Uterus (tissue), 4 donors: Measurements from ENCODE around the gene FAM9A. TPM values are rescaled to one million over a fixed set of nuclear protein-coding genes. Genes with fewer than 3 reads are reported as not detected.

Experiments
- DNase-seq, 2 donors: peaks; one replicate each; pipeline ENCODE4 v3.0.0-alpha.2; 2019 to 2020
- H3K27ac ChIP-seq, 2 donors: fragments of 200-600 bp; sonication (generic); 1 replicate in 1 of 2; 2 replicates in 1 of 2; pipeline ENCODE4 v1.5.1; 2016 to 2018
- H3K27me3 ChIP-seq, 2 donors: fragments of 200-600 bp; sonication (generic); one replicate each; pipeline ENCODE4 v1.5.1; 2018 to 2019; ENCODE audit warnings: control low read depth in 1 of 2
- H3K36me3 ChIP-seq, 2 donors: fragments of 200-600 bp; sonication (generic); one replicate each; pipeline ENCODE4 v1.5.1; 2019; ENCODE audit warnings: control low read depth in 1 of 2
- H3K4me1 ChIP-seq, 2 donors: fragments of 200-600 bp; sonication (generic); one replicate each; pipeline ENCODE4 v1.5.1; 2018 to 2019; ENCODE audit warnings: control low read depth in 1 of 2
- H3K4me3 ChIP-seq, 2 donors: fragments of 200-600 bp; sonication (generic); 1 replicate in 1 of 2; 2 replicates in 1 of 2; pipeline ENCODE4 v1.5.1; 2018 to 2019; ENCODE audit warnings: mild to moderate bottlenecking in 1 of 2
- H3K9me3 ChIP-seq, 2 donors: fragments of 200-600 bp; sonication (generic); one replicate each; pipeline ENCODE4 v1.5.1; 2019; ENCODE audit warnings: control low read depth in 1 of 2
- CTCF ChIP-seq, 4 experiments: fragments of 200-600 bp in 2 of 4; fragments of 450-650 bp in 2 of 4; sonication (generic) in 2 of 4; IDR thresholded peaks; one replicate each; pipeline ENCODE4 v1.5.1; 2016 to 2019; ENCODE audit warnings: antibody characterized with exemption in 4 of 4, mild to moderate bottlenecking in 2 of 4, moderate library complexity in 1 of 4
- POLR2A ChIP-seq, 2 donors: fragments of 450-650 bp; IDR thresholded peaks; one replicate each; pipeline ENCODE4 v1.6.1; 2016; ENCODE audit warnings: antibody characterized with exemption in 2 of 2, mild to moderate bottlenecking in 1 of 2, moderate library complexity in 1 of 2
- intact Hi-C: fragments of 100-400 bp; cut with DNase I; formaldehyde crosslinking; loops from one replicate; pipeline ENCODE4 v1.15.1; 2023; ENCODE audit warnings: low total_unique reads
- total RNA-seq, 4 donors: library from RNA; depleted of rRNA in 3 of 4; stranded (reverse); fragments of >200 nt in 3 of 4; gene quantifications; one replicate each; pipeline versions ENCODE4 v1.1.0 to v1.2.4, GENCODE V29; 2014 to 2023
- donor health status: DM: yes; HTN: yes; CAD: no.

FAM9A gene
- total RNA-seq, 4 donors from 2014 or later = not detected

GRCh38 chrX:8822002-8822401 is 20.8 kb upstream of the FAM9A start:
- no peak overlapping the region for H3K27ac ChIP-seq
- no peak for TF ChIP-seq POLR2A (IDR thresholded peaks at IDR 0.05)
- no peak for TF ChIP-seq CTCF (IDR thresholded peaks at IDR 0.05)
- H3K27me3 ChIP-seq = no peaks in the 10 kb centered on the region
- H3K9me3 ChIP-seq = no peaks in the 10 kb centered on the region
- H3K36me3 ChIP-seq = no peaks in the 10 kb centered on the region
- intact Hi-C loops = no loop called here
- no peak overlapping the region for H3K4me3 ChIP-seq
- no peak for DNase-seq
- H3K4me1 ChIP-seq = no peaks in the 10 kb centered on the region

- Histone ChIP-seq H3K36me3 (no peaks in the 10 kb centered on the region), H3K4me3 (no peak overlapping the region), H3K27me3 (no peaks in the 10 kb centered on the region), H3K4me1 (no peaks in the 10 kb centered on the region), H3K27ac (no peak overlapping the region), H3K9me3 (no peaks in the 10 kb centered on the region)
- TF ChIP-seq CTCF (IDR thresholded peaks at IDR 0.05) (no peak), POLR2A (IDR thresholded peaks at IDR 0.05) (no peak)
- intact Hi-C loops = no loop called here
- DNase-seq = no peak
Measured at GRCh38 chrX:8820910-8821527, 19.8 kb upstream of the FAM9A start.

GRCh38 chrX:8815460-8816065 is 14.4 kb upstream of the FAM9A start:
- no peaks in the 10 kb centered on the region for H3K27me3 ChIP-seq
- intact Hi-C loops = no loop called here
- DNase-seq = no peak
- H3K27ac ChIP-seq = no peak overlapping the region
- no peaks in the 10 kb centered on the region for H3K9me3 ChIP-seq
- H3K36me3 ChIP-seq = no peaks in the 10 kb centered on the region
- no peak overlapping the region for H3K4me3 ChIP-seq
- no peaks in the 10 kb centered on the region for H3K4me1 ChIP-seq
- TF ChIP-seq POLR2A (IDR thresholded peaks at IDR 0.05) = no peak
- TF ChIP-seq CTCF (IDR thresholded peaks at IDR 0.05) = peak; percentile 45 to 58 (median 50)

- Histone ChIP-seq H3K27me3 (no peaks in the 10 kb centered on the region), H3K9me3 (no peaks in the 10 kb centered on the region), H3K36me3 (no peaks in the 10 kb centered on the region), H3K27ac (no peak overlapping the region), H3K4me3 (no peak overlapping the region), H3K4me1 (no peaks in the 10 kb centered on the region)
- TF ChIP-seq CTCF (IDR thresholded peaks at IDR 0.05) (no peak), POLR2A (IDR thresholded peaks at IDR 0.05) (no peak)
- intact Hi-C loops = no loop called here
- DNase-seq = no peak
Measured at GRCh38 chrX:8813036-8813435, 11.9 kb upstream of the FAM9A start.

GRCh38 chrX:8811611-8812010 is 10.4 kb upstream of the FAM9A start:
- Histone ChIP-seq H3K27me3 (no peaks in the 10 kb centered on the region), H3K9me3 (no peaks in the 10 kb centered on the region), H3K4me1 (no peaks in the 10 kb centered on the region), H3K27ac (no peak overlapping the region), H3K36me3 (no peaks in the 10 kb centered on the region), H3K4me3 (no peak overlapping the region)
- DNase-seq = no peak
- intact Hi-C loops = no loop called here
- TF ChIP-seq CTCF (IDR thresholded peaks at IDR 0.05) (no peak), POLR2A (IDR thresholded peaks at IDR 0.05) (no peak)
